NT2/D1 (cell line): ENCODE measurements around the gene ITIH5.

ENCODE experiments used
- SUZ12 ChIP-seq: IDR thresholded peaks from 2 replicates; pipeline ENCODE4 v1.6.1; 2011; ENCODE audit not compliant: insufficient read length, insufficient read depth; ENCODE audit errors: extremely low read depth
- YY1 ChIP-seq: IDR thresholded peaks from 2 replicates; pipeline ENCODE4 v1.6.1; 2011; ENCODE audit not compliant: insufficient read length, insufficient read depth
- ZNF274 ChIP-seq: IDR thresholded peaks from 2 replicates; pipeline ENCODE4 v1.6.1; 2011; ENCODE audit warnings: mild to moderate bottlenecking, low read depth, low read length

DNA sequence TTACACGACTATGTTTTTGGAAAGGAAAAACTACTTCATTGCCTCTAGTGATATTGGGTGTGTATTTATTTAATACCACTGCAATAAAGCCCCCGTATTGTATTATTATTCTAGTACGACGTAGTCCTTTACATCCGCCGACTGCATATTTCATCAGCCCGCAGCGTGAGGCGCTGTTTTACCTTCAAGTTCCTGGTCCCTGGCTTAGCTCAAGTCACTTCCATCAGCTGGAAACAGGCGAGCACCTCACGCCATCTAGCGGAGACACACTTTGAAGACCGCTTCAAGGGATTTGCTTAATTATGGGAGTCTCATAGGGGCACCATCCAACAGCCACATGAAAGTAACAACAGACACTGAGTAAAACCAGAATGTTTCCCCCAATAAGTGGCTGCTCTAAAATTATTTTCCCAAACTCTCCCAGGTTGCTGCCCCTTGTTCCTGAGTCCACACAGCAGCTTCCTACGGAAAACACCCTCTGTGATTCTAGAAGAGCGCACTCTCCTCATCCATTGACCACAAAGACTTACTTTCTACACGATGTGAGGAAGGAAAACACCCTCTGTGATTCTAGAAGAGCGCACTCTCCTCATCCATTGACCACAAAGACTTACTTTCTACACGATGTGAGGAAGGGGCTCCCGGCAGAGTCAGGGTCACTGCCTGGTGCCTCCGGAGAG lies 20.6 kb upstream of the ITIH5 start:
- TF ChIP-seq ZNF274 (no peak), YY1 (no peak), SUZ12 (no peak)
